Naive B cell (primary cell): ENCODE measurements around the gene RNF152. TPM values are rescaled to one million over a fixed set of nuclear protein-coding genes. Genes with fewer than 3 reads are reported as not detected.

Source experiments
- ATAC-seq, 2 donors: fragments of 150-1000 bp; cut with Tn5 transposase; 2 replicates each; pipeline ENCODE4 v1.10.0; 2021; ENCODE audit warnings: low read depth in 2 of 2, mild to moderate bottlenecking in 2 of 2, moderate library complexity in 2 of 2
- DNase-seq: peaks from one replicate; pipeline ENCODE4 v3.0.0; 2022
- H3K27ac Mint-ChIP-seq, 6 donors: one replicate each; pipeline ENCODE4 v1.8.0; 2020 to 2022; ENCODE audit warnings: mild to moderate bottlenecking in 6 of 6, mixed read lengths in 6 of 6, moderate library complexity in 5 of 6, inconsistent platforms in 2 of 6
- H3K27me3 Mint-ChIP-seq, 3 donors: one replicate each; pipeline ENCODE4 v1.8.0; 2021 to 2022; ENCODE audit warnings: mixed read lengths in 3 of 3, mild to moderate bottlenecking in 1 of 3
- H3K36me3 Mint-ChIP-seq, 2 donors: one replicate each; pipeline ENCODE4 v1.8.0; 2020 to 2022; ENCODE audit warnings: mixed read lengths in 2 of 2, inconsistent platforms in 1 of 2, mild to moderate bottlenecking in 1 of 2
- H3K4me1 Mint-ChIP-seq, 3 donors: one replicate each; pipeline ENCODE4 v1.8.0; 2020 to 2022; ENCODE audit warnings: mixed read lengths in 3 of 3, inconsistent platforms in 1 of 3, mild to moderate bottlenecking in 1 of 3, moderate library complexity in 1 of 3
- H3K4me3 Mint-ChIP-seq, 8 donors: one replicate each; pipeline ENCODE4 v1.8.0; 2020 to 2022; ENCODE audit warnings: mild to moderate bottlenecking in 8 of 8, mixed read lengths in 8 of 8, moderate library complexity in 8 of 8, inconsistent platforms in 2 of 8
- H3K9me3 Mint-ChIP-seq, 7 donors: one replicate each; pipeline ENCODE4 v1.8.0; 2020 to 2022; ENCODE audit warnings: mixed read lengths in 7 of 7, mild to moderate bottlenecking in 5 of 7, inconsistent platforms in 2 of 7, moderate library complexity in 1 of 7
- polyA plus RNA-seq, 6 donors: library from polyadenylated mRNA; unstranded; fragments of 300-500 nt; fragmentation: Illumina TruSeq; gene quantifications; one replicate each; pipeline ENCODE4 v1.2.3, GENCODE V29; 2021; ENCODE audit warnings: low read depth in 6 of 6

RNF152 gene
- polyA plus RNA-seq, 6 donors from 2014 or later: not detected

- H3K4me1 Mint-ChIP-seq: no peaks in the 10 kb centered on the region
- H3K9me3 Mint-ChIP-seq: no peaks in the 10 kb centered on the region
- H3K27me3 Mint-ChIP-seq: peaks cover 0 to 5% (median 0%) of the 10 kb centered on the region in 3 donors
- no peaks in the 10 kb centered on the region for H3K36me3 Mint-ChIP-seq
- no peak overlapping the region for H3K27ac Mint-ChIP-seq
- no peak overlapping the region for H3K4me3 Mint-ChIP-seq
- DNase-seq: no peak
- no peak for ATAC-seq
Measured at GRCh38 chr18:61855449-61856378, 37.1 kb downstream of the RNF152 start.

DNA sequence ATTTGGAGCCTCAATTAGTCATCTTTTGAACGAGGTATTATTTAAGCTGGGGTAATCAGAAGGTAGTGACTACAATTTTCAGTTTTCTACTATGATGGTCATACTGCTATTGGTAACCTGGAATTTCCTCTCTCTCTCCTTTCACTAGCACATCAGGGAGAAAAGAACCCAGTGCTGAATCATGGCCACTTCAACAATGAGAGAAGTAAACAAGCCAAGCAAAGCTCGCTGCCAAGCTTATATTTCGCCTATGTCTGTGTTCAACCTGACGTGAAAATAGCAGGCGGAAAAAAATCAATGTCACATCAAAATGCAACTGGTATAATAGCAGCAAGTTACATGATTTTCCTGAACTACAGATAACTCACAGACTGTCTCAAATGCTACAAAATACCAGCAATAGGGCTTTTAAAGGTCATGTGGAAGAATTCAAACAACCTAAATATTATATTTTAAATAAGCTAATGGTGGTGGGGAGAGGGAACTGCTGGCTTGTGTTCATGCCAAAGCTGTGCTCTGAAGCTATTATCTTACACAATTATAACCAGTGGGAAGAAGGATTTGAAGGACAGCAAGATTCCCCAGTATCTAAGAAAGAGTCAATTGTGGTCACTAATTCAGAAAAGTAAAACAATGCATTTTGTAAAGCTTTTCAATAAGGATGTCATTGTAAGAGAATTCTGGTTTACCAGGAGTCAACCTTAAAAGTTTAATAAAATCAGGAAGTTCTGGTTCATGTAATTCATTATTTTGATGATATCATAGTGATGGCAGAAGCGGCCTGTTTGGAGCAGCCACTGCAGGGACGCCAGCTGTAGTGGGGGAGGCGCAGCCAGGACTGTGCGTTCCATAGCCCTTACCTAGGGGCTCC lies 38.0 kb downstream of the RNF152 start:
- Mint-ChIP-seq H3K4me1 (no peaks in the 10 kb centered on the region), H3K9me3 (no peaks in the 10 kb centered on the region), H3K27me3 (peaks cover 0 to 5% (median 0%) of the 10 kb centered on the region in 3 donors), H3K36me3 (no peaks in the 10 kb centered on the region), H3K27ac (no peak overlapping the region), H3K4me3 (no peak overlapping the region)
- no peak for DNase-seq
- no peak for ATAC-seq

GRCh38 chr18:61853855-61854254 lies 39.0 kb downstream of the RNF152 start:
- no peaks in the 10 kb centered on the region for H3K9me3 Mint-ChIP-seq
- no peak for DNase-seq
- no peak for ATAC-seq
- H3K4me3 Mint-ChIP-seq: no peak overlapping the region
- H3K36me3 Mint-ChIP-seq: no peaks in the 10 kb centered on the region
- peaks cover 0 to 5% (median under 1%) of the 10 kb centered on the region in 3 donors for H3K27me3 Mint-ChIP-seq
- H3K4me1 Mint-ChIP-seq: no peaks in the 10 kb centered on the region
- peak overlapping the region in 1 of 6 donors; percentile 3 for H3K27ac Mint-ChIP-seq

DNA sequence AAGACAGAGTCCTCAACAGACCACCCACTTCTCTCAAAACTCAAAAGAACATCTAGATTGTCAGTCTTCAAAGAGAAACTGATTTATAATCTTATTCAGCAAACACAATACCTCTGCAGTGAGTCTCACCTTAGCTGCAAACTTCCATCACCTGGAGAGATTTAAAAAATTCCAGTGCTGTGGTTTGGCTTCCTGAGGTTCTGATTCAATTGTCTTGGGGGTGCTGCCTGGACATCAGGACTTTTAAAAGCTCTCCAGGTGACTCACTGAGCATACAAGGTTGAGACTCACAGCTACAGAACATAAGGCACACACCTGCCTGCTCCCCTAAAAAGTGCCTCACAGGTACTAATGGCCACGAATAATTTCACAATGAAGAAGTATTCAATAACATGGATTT lies 40.3 kb downstream of the RNF152 start:
- Mint-ChIP-seq H3K4me3 (no peak overlapping the region), H3K36me3 (no peaks in the 10 kb centered on the region), H3K27ac (no peak overlapping the region), H3K27me3 (peaks cover 0 to 11% (median 0%) of the 10 kb centered on the region in 3 donors), H3K4me1 (no peaks in the 10 kb centered on the region), H3K9me3 (no peaks in the 10 kb centered on the region)
- DNase-seq: no peak
- ATAC-seq: no peak

DNA sequence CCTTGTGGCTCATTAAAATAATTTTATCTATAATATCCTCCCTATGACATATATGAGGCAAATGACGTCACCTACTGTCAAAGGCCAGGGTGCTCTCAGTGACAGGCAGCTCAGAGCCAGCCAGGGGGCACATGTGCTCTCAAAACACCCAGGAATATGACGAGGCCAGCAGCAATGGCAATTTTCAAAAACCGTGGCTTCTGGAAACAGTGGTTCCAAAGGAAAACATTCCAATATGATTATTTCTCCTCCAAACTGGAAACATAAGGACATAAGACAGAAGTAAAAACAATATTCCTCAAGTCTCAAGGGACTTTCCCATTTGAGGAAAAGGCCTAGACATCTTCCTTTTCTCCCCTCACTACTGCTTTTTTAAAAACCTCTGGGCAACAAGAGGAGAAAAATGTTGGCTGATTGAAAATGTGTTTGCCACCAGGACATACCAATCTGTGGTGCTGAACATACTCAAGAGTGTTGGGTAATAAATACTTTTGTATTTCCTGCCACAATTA lies 40.8 kb downstream of the RNF152 start:
- no peaks in the 10 kb centered on the region for H3K9me3 Mint-ChIP-seq
- ATAC-seq (no peak), DNase-seq (no peak)
- H3K27ac Mint-ChIP-seq: no peak overlapping the region
- H3K27me3 Mint-ChIP-seq: peaks cover 0 to 11% (median 1%) of the 10 kb centered on the region in 3 donors
- H3K4me3 Mint-ChIP-seq: no peak overlapping the region
- no peaks in the 10 kb centered on the region for H3K36me3 Mint-ChIP-seq
- no peaks in the 10 kb centered on the region for H3K4me1 Mint-ChIP-seq

DNA sequence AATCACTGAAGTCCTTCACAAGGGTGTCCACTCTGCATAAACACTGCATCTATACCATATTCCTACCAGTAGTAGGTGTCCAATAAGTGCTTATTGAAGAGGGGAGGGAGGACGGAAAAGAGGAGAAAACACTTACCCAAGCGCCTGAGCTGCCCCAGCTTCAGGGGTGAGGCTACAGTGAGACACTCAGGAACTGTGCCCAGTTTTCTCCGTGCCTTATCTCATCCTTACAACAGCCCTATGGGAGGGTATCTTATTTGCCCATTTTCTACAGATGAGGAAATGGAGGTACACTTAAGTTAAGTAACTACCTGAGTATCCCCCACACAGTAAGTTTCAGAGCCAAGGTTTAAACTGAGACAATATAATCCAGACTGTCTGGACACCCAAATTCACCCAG lies 41.5 kb downstream of the RNF152 start:
- ATAC-seq (no peak), DNase-seq (no peak)
- Mint-ChIP-seq H3K27ac (no peak overlapping the region), H3K36me3 (no peaks in the 10 kb centered on the region), H3K9me3 (peaks cover 0 to 3% (median 0%) of the 10 kb centered on the region in 7 donors), H3K27me3 (peaks cover 0 to 11% (median 4%) of the 10 kb centered on the region in 3 donors), H3K4me3 (no peak overlapping the region), H3K4me1 (no peaks in the 10 kb centered on the region)

DNA sequence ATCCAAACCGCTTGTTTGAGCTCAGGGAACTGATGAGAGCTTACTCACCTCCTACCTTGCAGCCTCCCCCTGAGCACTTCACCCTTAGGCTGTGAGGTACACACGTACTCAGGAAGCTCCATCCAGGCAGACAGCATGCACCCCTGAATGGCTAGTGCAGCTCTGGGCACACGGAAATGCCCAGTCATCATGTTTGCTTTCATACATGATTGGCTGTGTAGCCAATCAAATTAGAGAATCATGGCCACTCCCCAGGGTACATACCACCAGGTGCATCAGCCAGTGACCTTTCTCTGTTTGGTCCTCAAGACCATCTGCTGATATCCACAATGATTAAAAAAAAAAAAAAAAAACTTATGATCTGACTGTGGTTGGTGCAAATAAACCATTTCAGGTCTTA lies 42.1 kb downstream of the RNF152 start:
- DNase-seq (no peak), ATAC-seq (no peak)
- Mint-ChIP-seq H3K27me3 (peaks cover 0 to 11% (median 4%) of the 10 kb centered on the region in 3 donors), H3K9me3 (peaks cover 0 to 8% (median 2%) of the 10 kb centered on the region in 7 donors), H3K36me3 (no peaks in the 10 kb centered on the region), H3K4me3 (no peak overlapping the region), H3K27ac (no peak overlapping the region), H3K4me1 (no peaks in the 10 kb centered on the region)

DNA sequence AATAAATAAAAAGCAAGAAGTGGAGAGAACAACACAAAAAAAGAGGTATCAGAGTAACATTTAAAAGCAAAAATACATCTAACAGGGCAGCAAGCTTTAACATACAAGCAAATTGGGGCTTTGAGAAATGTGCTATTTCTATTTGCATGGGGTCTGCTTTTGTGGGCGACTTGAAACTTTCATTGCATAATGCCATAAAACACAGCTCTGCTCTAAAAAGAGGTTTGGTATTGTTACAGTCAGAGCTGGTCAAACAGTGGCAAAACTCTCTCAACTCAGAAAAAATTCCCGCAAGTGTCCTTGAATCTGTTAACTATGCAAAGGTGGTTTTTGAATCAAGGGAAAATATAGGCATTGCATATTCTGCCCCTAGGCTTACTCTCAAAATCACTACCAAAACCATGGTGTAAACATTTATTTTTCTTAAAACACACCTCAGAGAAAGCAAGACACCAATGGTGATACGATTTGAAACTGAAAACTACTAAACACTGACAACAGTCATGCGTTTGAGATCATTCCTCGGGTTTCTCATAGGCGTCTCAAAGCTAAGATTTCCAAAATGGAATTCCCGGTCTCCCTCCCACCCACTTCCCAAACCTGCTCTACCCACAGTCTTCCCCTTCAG lies 45.5 kb downstream of the RNF152 start:
- H3K4me3 Mint-ChIP-seq: no peak overlapping the region
- peaks cover 0 to 10% (median 3%) of the 10 kb centered on the region in 7 donors for H3K9me3 Mint-ChIP-seq
- ATAC-seq (no peak), DNase-seq (no peak)
- no peaks in the 10 kb centered on the region for H3K36me3 Mint-ChIP-seq
- H3K27ac Mint-ChIP-seq: no peak overlapping the region
- no peaks in the 10 kb centered on the region for H3K4me1 Mint-ChIP-seq
- peaks cover 5 to 11% (median 11%) of the 10 kb centered on the region in 3 donors for H3K27me3 Mint-ChIP-seq

GRCh38 chr18:61845197-61845596 lies 47.6 kb downstream of the RNF152 start:
- Mint-ChIP-seq H3K4me3 (no peak overlapping the region), H3K9me3 (peaks cover 0 to 10% (median 3%) of the 10 kb centered on the region in 7 donors), H3K27ac (no peak overlapping the region), H3K4me1 (no peaks in the 10 kb centered on the region), H3K27me3 (peaks cover 6 to 12% (median 11%) of the 10 kb centered on the region in 3 donors), H3K36me3 (no peaks in the 10 kb centered on the region)
- ATAC-seq (no peak), DNase-seq (no peak)

- H3K27ac Mint-ChIP-seq: no peak overlapping the region
- H3K36me3 Mint-ChIP-seq: no peaks in the 10 kb centered on the region
- peaks cover 6 to 14% (median 11%) of the 10 kb centered on the region in 3 donors for H3K27me3 Mint-ChIP-seq
- no peaks in the 10 kb centered on the region for H3K4me1 Mint-ChIP-seq
- no peak for ATAC-seq
- peaks cover 0 to 10% (median 3%) of the 10 kb centered on the region in 7 donors for H3K9me3 Mint-ChIP-seq
- DNase-seq: no peak
- no peak overlapping the region for H3K4me3 Mint-ChIP-seq
Measured at GRCh38 chr18:61844726-61845125, 48.1 kb downstream of the RNF152 start.

DNA sequence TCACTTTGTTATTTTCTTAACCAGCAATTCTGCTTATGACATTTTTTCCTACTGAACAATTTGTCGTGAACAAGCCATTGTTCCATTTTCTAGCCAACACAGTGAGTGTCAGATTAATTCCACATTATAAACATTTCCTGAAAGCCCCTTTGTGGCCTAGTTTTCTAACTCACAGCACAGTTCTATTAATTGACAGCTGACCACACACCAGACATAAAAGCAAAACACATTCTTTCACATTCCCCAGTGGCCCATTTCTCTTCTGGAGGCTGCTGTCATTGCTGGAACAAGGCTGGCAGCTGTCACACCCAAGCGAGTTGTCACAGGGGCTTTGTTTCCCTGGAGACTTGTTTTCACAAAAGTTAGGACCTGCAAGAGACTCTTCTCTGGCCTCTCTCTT lies 50.7 kb downstream of the RNF152 start:
- DNase-seq (no peak), ATAC-seq (no peak)
- Mint-ChIP-seq H3K9me3 (peaks cover 0 to 10% (median 6%) of the 10 kb centered on the region in 7 donors), H3K27me3 (peaks cover 6 to 31% (median 17%) of the 10 kb centered on the region in 3 donors), H3K4me3 (no peak overlapping the region), H3K36me3 (peaks cover 0 to 5% of the 10 kb centered on the region in 2 donors), H3K27ac (no peak overlapping the region), H3K4me1 (no peaks in the 10 kb centered on the region)

GRCh38 chr18:61841706-61842105 lies 51.1 kb downstream of the RNF152 start:
- H3K27me3 Mint-ChIP-seq: peaks cover 6 to 28% (median 17%) of the 10 kb centered on the region in 3 donors
- no peak for DNase-seq
- no peak for ATAC-seq
- peaks cover 0 to 10% (median 6%) of the 10 kb centered on the region in 7 donors for H3K9me3 Mint-ChIP-seq
- H3K27ac Mint-ChIP-seq: no peak overlapping the region
- peaks cover 0 to 5% of the 10 kb centered on the region in 2 donors for H3K36me3 Mint-ChIP-seq
- H3K4me3 Mint-ChIP-seq: no peak overlapping the region
- H3K4me1 Mint-ChIP-seq: no peaks in the 10 kb centered on the region

DNA sequence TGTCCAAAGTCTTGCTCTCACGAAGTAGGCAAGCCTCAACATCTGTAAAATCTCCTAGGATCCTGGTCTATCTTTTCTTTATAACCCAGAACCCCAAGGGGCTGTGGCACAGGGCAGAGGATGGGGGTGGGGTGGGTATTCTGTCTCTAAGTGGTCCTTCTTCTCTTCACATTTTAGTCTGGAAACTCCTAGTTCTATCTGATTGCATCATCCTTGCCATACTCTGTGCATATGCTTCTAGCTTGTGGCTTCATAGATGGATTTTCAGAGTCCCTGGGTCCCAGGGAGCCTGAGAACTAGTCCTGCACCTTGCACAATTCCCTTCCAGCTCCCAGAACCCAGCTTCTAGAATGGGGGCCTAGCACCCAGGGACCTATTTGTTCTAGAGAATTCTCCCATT lies 52.5 kb downstream of the RNF152 start:
- Mint-ChIP-seq H3K36me3 (peaks cover 0 to 5% of the 10 kb centered on the region in 2 donors), H3K4me3 (no peak overlapping the region), H3K27ac (peak overlapping the region in 1 of 6 donors; percentile 5), H3K4me1 (no peaks in the 10 kb centered on the region), H3K27me3 (peaks cover 6 to 33% (median 24%) of the 10 kb centered on the region in 3 donors), H3K9me3 (peaks cover 0 to 12% (median 4%) of the 10 kb centered on the region in 7 donors)
- no peak for ATAC-seq
- DNase-seq: no peak
